ENCODE results near the gene SYNGAP1.

Gene SYNGAP1

DNA sequence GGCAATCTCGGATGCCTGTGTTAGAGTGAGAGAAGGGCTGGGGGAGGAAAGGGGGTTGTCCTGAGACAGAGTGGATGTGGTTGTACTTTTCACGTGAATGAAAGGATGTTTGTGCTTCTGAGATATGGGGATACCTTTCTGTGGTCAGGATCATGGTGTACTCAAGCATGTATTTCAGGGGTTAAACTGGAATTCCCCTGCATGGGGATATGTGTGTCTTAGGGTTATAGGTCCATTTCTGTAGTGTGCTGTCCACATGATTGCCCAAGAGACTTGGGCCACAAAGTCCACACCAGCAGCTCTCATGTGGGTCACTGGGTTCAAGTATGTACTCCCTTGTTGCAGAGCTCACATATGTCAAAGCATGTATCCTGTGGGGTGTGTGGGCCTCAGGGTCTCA is 10.5 kb downstream of the SYNGAP1 start:
- Histone ChIP-seq H3K9me3 (no peaks in the 10 kb centered on the region), H3K4me1 (ENCODE audit: control insufficient read depth in 1 of 2, insufficient read depth in 1 of 2, low read depth in 1 of 2, low read length in 1 of 2) (peaks cover 40 to 54% of the 10 kb centered on the region in 2 experiments), H3K27me3 (peaks cover 66% of the 10 kb centered on the region), H3K36me3 (no peaks in the 10 kb centered on the region), H3K27ac (no peak overlapping the region), H3K4me3 (ENCODE audit: low read depth in 1 of 2, low read length in 1 of 2) (no peak overlapping the region)
- TF ChIP-seq, protein P1, sequence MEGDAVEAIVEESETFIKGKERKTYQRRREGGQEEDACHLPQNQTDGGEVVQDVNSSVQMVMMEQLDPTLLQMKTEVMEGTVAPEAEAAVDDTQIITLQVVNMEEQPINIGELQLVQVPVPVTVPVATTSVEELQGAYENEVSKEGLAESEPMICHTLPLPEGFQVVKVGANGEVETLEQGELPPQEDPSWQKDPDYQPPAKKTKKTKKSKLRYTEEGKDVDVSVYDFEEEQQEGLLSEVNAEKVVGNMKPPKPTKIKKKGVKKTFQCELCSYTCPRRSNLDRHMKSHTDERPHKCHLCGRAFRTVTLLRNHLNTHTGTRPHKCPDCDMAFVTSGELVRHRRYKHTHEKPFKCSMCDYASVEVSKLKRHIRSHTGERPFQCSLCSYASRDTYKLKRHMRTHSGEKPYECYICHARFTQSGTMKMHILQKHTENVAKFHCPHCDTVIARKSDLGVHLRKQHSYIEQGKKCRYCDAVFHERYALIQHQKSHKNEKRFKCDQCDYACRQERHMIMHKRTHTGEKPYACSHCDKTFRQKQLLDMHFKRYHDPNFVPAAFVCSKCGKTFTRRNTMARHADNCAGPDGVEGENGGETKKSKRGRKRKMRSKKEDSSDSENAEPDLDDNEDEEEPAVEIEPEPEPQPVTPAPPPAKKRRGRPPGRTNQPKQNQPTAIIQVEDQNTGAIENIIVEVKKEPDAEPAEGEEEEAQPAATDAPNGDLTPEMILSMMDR (IDR thresholded peaks at IDR 0.05), result no peak

DNA sequence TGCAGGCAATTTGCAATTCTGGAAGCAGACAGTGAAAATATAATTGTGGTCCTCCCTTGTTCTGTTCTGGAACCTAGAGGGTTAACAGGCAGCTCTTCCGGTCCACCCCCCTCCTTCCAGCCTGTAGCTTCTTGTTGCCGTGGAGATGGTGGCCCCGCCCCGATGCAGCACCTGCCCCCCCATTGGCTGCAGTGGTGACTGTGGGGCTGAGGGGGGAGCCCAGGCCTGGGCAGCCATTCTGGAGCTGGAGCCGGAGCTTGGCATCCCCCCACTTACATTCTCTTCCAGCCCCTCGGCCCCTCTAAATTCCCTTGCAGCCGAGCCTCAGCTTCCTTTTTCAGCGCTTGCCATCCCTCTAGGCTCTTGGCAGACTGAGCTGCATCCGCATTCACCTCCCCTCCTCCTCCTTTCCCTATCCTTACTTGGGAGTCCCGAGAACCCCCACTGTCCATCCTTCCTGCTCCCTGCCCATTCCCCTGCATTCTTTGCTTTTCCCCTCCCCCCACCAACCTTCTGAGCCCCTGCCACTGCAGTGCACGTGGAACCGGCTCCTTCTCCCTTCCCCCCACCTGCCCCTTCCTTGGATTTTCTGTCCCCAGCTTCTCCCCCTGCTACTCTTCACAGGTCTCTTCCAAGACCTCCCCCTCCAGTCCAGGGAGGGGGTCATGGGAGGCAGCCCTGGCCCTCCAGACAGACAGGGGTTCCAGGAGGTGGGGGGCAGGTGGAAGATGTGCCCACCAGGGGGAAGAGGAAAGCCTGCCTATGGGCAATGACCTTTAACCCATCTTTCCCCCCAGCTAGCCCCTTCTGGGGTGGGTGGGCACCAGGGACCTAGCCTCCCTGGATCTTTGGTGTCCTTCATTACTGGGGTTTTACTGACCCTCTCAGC is 11.4 kb downstream of the SYNGAP1 start:
- peaks cover 62% of the 10 kb centered on the region for H3K27me3 ChIP-seq
- H3K9me3 ChIP-seq, result no peaks in the 10 kb centered on the region
- H3K36me3 ChIP-seq, result no peaks in the 10 kb centered on the region
- H3K4me1 ChIP-seq (ENCODE audit: control insufficient read depth in 1 of 2, insufficient read depth in 1 of 2, low read depth in 1 of 2, low read length in 1 of 2), result peaks cover 35 to 45% of the 10 kb centered on the region in 2 experiments
- TF ChIP-seq, protein P1 (IDR thresholded peaks at IDR 0.05), result no peak
- H3K27ac ChIP-seq, result no peak overlapping the region
- H3K4me3 ChIP-seq (ENCODE audit: low read depth in 1 of 2, low read length in 1 of 2), result peak overlapping the region in 1 of 2 experiments; percentile 21

DNA sequence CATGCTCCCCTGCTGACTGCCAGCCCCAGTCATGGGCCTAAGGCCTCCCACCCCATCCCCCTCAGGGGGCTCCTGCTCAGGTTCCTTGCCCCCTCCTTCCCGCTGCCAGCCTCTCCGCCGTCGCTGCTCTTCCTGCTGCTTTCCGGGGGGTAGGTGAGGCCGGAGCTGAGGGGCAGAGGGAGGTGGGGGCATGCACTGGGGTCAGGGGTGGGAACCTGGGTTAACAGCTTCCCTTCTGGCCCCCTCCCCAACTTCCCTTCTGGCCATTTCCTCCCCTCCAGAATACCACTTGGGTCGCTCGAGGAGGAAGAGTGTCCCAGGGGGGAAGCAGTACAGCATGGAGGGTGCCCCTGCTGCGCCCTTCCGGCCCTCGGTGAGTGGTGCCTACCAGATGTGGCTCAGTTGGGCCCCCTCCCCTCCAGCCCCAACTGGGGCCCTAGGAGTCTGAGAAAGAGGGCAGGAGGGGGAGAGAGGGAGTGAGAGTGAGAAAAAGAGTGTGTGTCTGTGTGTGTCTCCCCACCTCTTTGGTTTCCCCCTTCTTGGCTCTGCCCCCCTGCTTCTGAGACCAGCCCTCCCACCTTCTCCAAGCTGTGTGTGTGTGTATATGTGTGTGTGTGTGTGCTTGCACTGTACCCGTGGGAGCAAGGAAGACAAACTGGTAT is 12.1 kb downstream of the SYNGAP1 start:
- no peak overlapping the region for H3K27ac ChIP-seq
- TF ChIP-seq, protein P1 (IDR thresholded peaks at IDR 0.05), result no peak
- H3K36me3 ChIP-seq, result no peaks in the 10 kb centered on the region
- peaks cover 28 to 37% of the 10 kb centered on the region in 2 experiments for H3K4me1 ChIP-seq (ENCODE audit: control insufficient read depth in 1 of 2, insufficient read depth in 1 of 2, low read depth in 1 of 2, low read length in 1 of 2)
- no peak overlapping the region for H3K4me3 ChIP-seq (ENCODE audit: low read depth in 1 of 2, low read length in 1 of 2)
- H3K27me3 ChIP-seq, result peaks cover 55% of the 10 kb centered on the region
- no peaks in the 10 kb centered on the region for H3K9me3 ChIP-seq

DNA sequence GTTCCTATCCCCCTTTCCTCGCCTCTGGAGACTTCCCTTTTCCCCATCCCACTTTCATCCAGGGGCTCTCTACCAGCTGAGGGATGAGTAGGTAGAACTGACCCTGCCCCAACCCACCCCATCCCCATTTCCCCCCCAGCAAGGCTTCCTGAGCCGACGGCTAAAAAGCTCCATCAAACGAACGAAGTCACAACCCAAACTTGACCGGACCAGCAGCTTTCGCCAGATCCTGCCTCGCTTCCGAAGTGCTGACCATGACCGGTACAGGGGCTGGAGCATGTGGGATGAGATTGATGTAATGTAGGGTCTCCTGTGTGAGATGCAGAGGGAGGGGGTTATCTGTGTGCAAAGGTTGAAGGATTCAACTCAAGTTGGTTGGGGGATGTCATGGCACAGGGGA is 12.7 kb downstream of the SYNGAP1 start:
- peaks cover 49% of the 10 kb centered on the region for H3K27me3 ChIP-seq
- no peaks in the 10 kb centered on the region for H3K9me3 ChIP-seq
- no peak overlapping the region for H3K27ac ChIP-seq
- no peaks in the 10 kb centered on the region for H3K36me3 ChIP-seq
- TF ChIP-seq, protein P1 (IDR thresholded peaks at IDR 0.05), result no peak
- no peak overlapping the region for H3K4me3 ChIP-seq (ENCODE audit: low read depth in 1 of 2, low read length in 1 of 2)
- peaks cover 23 to 32% of the 10 kb centered on the region in 2 experiments for H3K4me1 ChIP-seq (ENCODE audit: control insufficient read depth in 1 of 2, insufficient read depth in 1 of 2, low read depth in 1 of 2, low read length in 1 of 2)

DNA sequence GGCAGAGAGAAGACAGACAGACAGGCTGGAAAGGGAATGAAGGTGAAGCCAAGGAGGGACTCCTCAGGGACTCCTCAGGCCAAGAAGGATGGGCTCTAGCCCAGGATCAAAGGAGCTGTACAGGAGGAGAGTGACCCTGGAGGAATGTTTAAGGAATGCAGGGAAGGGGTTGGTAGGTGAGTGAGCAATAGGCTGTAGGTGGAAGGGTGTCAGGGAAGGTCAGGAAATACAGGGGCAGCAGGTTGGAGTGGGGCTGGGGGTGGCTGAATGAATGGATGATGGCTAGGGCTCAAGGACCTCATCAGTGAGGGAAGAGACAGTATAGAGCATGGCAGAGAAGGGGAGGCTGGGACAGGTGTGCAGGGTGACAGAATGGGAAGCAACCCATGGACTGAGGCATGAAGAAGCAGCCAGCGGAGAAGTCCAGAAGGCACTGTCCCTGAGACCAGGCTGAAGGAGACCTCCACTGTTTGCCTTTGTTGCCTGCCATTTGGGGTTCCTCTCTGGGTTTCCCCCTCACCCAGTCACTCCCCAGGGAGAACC is 13.2 kb downstream of the SYNGAP1 start:
- TF ChIP-seq, protein P1 (IDR thresholded peaks at IDR 0.05), result no peak
- peaks cover 22 to 30% of the 10 kb centered on the region in 2 experiments for H3K4me1 ChIP-seq (ENCODE audit: control insufficient read depth in 1 of 2, insufficient read depth in 1 of 2, low read depth in 1 of 2, low read length in 1 of 2)
- H3K4me3 ChIP-seq (ENCODE audit: low read depth in 1 of 2, low read length in 1 of 2), result no peak overlapping the region
- H3K9me3 ChIP-seq, result no peaks in the 10 kb centered on the region
- H3K27me3 ChIP-seq, result peaks cover 47% of the 10 kb centered on the region
- no peak overlapping the region for H3K27ac ChIP-seq
- no peaks in the 10 kb centered on the region for H3K36me3 ChIP-seq

Data from neutrophil (primary cell).